T47D (cell line): ENCODE measurements around the gene SMAP1.

Source experiments
- DNase-seq, 2 experiments: peaks; one replicate each; pipeline versions ENCODE4 v3.0.0 to v3.0.0-alpha.2; 2011 to 2012; ENCODE audit warnings: low read depth in 1 of 2, low spot score in 1 of 2
- JUND ChIP-seq: IDR thresholded peaks from 2 replicates; pipeline ENCODE4 v1.6.1; 2012; ENCODE audit warnings: low read depth
- in situ Hi-C: cut with HindIII; loops from 2 replicates; pipeline ENCODE4 v1.10.0; 2016; ENCODE audit warnings: low sequenced_read_pairs, low pct_unique_long_range_greater_than_20kb

Gene SMAP1

DNA sequence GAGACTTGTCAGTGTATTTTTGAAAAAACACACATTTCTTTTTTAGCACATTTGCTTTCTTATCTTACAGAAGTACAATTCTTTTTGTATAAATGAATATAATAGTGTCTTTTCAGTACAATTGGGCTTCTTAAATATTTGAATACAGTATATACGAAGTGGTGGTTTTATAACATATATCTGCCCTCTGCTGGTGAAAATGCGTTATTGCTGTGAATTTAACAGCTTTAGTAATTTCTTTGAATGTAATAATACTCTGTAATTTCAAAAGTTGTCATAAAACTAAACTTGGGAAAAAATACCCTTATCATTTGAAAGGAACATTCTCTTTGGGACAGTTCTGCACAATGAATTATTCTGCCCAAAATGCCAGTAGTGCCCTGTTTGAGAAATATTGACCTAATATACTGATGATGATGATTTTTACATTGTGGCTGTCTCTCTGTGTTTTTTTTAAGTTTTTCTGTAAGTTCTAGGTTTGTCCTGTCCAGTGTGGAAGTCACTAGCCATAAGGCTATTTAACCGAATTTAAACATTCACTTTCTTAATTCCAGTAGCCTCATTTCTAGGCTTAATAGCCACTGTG is 19.0 kb downstream of the SMAP1 start:
- DNase-seq = peak in 1 of 2 experiments; percentile 63
- in situ Hi-C loops = no loop called here
- TF ChIP-seq JUND = no peak

GRCh38 chr6:70693887-70694286 is 26.2 kb downstream of the SMAP1 start:
- no peak for TF ChIP-seq JUND
- no peak for DNase-seq
- in situ Hi-C loops = no loop called here

GRCh38 chr6:70694371-70694770 is 26.7 kb downstream of the SMAP1 start:
- no peak for TF ChIP-seq JUND
- in situ Hi-C loops = no loop called here
- DNase-seq = no peak

DNA sequence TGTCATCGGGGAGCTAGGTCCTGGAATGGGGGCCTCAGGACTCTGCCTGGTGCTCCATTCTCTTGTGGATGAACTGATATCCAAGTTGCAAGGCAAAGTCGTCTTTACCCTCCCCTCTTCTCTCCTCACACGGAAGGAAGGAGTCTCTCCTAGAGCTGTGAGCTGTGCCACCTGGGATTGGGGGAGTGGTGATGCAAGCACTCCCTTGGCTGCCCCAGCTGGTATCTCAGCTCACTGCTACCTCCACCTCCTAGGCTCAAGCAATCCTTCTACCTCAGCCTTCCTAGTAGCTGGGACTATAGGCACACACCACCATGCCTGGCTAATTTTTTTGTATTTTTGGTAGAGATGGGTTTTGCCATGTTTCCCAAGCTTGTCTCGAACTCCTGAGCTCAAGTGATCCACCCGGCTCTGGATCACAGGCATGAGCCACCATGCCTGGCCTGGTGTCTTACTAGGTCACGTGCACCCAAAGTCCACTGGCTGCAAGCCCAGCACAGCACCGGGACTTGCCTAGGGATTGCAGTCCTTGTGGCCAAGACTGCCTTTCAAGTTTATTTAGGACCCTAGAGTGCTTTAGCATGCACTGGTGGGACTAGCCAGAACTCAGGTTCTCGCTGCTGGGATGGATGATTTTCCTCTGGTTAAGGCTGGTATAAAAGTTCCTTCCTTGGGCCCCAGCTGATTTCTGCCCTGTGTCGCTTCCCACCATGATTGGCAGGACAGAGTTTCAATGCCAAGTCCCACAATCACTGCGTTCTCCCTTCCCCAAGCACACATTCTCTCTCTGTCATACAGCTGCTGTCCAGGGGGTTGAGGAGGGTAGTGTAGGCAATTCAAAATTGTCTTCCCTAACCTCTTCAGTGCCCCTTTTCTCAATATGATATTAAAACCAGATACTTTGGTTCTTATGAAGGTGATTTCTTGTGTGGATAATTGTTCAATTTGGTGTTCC is 33.5 kb downstream of the SMAP1 start:
- DNase-seq = no peak
- no peak for TF ChIP-seq JUND
- in situ Hi-C loops = no loop called here

DNA sequence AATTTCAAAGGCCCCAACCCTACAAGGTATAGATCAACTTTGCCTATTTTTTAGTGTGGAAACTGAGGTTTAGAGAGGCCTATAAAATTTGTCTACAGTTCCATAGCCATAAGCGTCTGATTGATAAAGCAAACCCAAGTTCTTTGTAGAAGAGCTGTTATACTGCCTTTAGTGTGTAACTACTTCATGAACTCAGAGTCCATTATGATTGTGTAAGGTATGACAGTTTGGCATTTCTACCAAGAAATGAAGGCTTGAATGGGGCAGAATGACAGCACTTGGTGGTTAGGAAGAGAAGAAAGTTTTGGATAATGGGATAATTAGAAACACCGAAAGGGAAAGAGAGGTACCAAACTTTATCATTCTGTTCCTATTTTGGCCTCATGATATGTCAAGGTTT is 38.1 kb downstream of the SMAP1 start:
- DNase-seq = no peak
- TF ChIP-seq JUND = no peak
- in situ Hi-C loops = no loop called here

DNA sequence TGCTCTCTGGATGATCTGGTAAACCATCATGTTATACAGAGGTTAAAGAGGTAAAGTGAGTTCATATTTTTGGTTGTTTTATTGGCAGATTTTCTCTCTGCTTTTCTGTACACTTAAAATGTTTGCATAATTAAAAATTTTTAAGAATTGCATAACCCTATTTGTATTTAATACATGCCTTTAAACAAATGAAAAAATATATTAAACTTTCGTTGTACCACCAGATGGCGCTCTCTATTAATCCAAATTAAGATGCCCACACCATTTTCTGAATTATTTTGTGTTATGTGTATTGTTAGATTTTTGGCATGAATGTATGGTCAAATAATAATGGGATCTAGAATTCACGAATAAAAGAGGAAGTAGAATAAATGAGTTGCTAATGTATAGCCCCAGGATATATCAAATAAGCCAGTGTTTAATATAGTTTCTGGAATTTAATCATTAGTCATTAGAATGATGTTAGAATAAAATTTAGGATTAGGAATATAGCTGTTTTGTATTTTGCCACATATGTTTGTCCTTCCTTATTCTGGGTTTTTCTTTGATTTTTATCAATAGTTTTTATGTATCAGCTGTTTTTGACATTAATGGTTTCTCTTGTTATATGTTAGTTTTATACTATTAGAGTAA is 38.9 kb downstream of the SMAP1 start:
- in situ Hi-C loops = no loop called here
- no peak for TF ChIP-seq JUND
- DNase-seq = peak in 1 of 2 experiments; percentile 57

GRCh38 chr6:70707893-70708292 is 40.2 kb downstream of the SMAP1 start:
- in situ Hi-C loops = no loop called here
- DNase-seq = no peak
- no peak for TF ChIP-seq JUND

DNA sequence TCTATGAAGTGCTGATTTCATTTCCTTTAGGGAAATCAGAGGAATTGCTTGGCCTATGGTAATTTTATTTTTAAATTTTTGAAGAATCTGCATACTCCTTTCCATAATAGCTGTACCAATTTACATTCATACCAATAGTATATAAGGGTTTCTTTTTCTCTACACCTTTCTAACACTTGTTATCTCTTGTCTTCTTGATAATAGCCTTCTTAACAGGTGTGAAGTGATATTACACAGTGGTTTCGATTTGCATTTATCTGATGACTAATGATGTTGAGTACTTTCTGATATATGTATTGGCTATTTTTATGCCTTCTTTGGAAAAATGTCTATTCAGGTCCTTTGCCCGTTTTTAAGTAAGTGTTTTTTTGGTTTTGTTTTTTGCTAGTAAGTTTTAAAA is 40.8 kb downstream of the SMAP1 start:
- DNase-seq = no peak
- TF ChIP-seq JUND = no peak
- in situ Hi-C loops = no loop called here

GRCh38 chr6:70709826-70710225 is 42.1 kb downstream of the SMAP1 start:
- in situ Hi-C loops = no loop called here
- DNase-seq = peak in 1 of 2 experiments; percentile 32
- no peak for TF ChIP-seq JUND

- no peak for DNase-seq
- in situ Hi-C loops = no loop called here
Measured at GRCh38 chr6:70714716-70715257, 47.1 kb downstream of the SMAP1 start.

GRCh38 chr6:70717038-70717801 is 49.5 kb downstream of the SMAP1 start:
- TF ChIP-seq JUND = no peak
- no peak for DNase-seq
- in situ Hi-C loops = no loop called here

More at GRCh38 chr6:70714716-70715257, 47.1 kb downstream of the SMAP1 start:
- no peak for TF ChIP-seq JUND

GRCh38 chr6:70724524-70724923 is 56.8 kb downstream of the SMAP1 start:
- in situ Hi-C loops = no loop called here

More at GRCh38 chr6:70724524-70724923, 56.8 kb downstream of the SMAP1 start:
- TF ChIP-seq JUND = no peak
- DNase-seq = no peak
